ENCODE data around the gene PPFIBP1.

The PPFIBP1 gene

DNA sequence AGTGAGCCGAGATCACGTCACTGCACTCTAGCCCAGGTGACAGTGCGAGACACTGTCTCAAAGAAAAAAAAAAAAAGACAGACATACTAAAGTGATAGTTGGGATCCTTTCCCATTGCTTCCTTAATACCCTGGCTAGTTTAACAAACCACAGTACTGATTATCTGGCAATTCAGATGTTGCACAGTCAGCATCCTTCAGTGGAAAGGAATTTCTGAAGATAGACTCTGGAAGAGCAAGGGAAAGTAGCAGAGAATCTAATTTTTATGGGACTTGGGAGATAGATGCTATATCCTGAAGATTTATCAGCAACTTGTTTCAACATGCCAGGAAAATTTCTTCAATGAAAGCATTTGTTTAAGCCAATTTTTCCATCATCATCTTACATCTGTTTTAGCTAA, 6.5 kb upstream of the PPFIBP1 start:
- DNase-seq (ENCODE audit: extremely low read depth, low read depth): no peak
- TF ChIP-seq, protein P1, sequence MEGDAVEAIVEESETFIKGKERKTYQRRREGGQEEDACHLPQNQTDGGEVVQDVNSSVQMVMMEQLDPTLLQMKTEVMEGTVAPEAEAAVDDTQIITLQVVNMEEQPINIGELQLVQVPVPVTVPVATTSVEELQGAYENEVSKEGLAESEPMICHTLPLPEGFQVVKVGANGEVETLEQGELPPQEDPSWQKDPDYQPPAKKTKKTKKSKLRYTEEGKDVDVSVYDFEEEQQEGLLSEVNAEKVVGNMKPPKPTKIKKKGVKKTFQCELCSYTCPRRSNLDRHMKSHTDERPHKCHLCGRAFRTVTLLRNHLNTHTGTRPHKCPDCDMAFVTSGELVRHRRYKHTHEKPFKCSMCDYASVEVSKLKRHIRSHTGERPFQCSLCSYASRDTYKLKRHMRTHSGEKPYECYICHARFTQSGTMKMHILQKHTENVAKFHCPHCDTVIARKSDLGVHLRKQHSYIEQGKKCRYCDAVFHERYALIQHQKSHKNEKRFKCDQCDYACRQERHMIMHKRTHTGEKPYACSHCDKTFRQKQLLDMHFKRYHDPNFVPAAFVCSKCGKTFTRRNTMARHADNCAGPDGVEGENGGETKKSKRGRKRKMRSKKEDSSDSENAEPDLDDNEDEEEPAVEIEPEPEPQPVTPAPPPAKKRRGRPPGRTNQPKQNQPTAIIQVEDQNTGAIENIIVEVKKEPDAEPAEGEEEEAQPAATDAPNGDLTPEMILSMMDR (IDR thresholded peaks at IDR 0.05; ENCODE audit: low read depth, low read length, missing control alignments): no peak
- H3K4me3 ChIP-seq (replicated peaks; ENCODE audit: low read depth, low read length): no peak overlapping the region

DNA sequence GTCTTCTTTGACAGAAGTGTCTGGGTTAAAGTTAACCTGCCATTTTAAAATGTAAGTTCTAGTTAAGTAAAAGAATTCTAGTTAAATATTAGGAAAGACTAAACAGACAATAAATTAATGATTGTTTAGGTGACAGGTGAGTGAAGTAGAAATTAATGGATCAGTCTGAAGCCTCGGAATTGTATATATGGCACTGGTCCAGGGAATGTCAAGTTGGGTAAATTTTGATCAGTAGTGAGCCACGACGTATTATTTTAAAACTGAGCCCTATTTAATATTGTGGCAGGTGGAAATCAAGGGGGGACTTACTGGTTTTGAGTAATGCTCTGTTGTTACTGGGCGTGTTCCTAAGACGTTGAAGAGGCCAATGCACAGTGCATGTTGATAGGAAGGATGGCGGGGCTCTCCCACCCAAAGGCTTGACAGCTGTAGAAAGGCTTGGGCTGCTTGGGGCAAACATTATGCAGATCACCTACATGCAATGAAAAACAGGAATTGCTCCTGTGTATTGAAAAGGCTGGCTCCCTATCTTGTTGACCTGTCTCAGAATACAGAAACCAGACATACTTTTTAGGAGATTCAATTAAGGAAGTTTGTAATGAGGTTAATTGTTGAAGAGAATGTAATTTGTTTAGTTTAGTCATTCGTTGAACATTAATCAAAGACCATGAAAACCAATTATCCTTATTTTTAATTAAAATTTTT, 5.9 kb upstream of the PPFIBP1 start:
- no peak overlapping the region for H3K4me3 ChIP-seq (replicated peaks; ENCODE audit: low read depth, low read length)
- TF ChIP-seq, protein P1 (IDR thresholded peaks at IDR 0.05; ENCODE audit: low read depth, low read length, missing control alignments): no peak
- DNase-seq (ENCODE audit: extremely low read depth, low read depth): no peak

DNA sequence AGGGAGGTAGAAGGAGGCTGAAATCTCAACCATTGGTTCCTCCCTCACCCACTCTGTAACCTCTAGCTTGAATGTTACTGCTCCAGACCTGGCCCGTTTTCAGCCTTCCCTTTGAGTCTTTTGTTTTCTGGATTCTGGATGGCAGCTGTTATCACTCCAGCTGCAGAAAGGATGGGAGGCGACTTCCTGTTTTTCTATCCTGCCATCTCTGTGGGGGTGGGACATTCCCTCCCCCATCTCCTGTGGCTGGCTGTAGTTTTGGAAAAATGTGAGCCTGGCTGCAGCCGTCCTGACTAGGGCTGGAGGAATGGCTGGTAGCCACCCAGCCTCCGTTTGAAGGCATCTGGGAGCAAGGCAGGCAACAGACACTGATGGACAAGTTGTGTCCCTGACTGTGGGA, 2.9 kb upstream of the PPFIBP1 start:
- DNase-seq (ENCODE audit: extremely low read depth, low read depth): no peak
- TF ChIP-seq, protein P1 (IDR thresholded peaks at IDR 0.05; ENCODE audit: low read depth, low read length, missing control alignments): no peak
- no peak overlapping the region for H3K4me3 ChIP-seq (replicated peaks; ENCODE audit: low read depth, low read length)

DNA sequence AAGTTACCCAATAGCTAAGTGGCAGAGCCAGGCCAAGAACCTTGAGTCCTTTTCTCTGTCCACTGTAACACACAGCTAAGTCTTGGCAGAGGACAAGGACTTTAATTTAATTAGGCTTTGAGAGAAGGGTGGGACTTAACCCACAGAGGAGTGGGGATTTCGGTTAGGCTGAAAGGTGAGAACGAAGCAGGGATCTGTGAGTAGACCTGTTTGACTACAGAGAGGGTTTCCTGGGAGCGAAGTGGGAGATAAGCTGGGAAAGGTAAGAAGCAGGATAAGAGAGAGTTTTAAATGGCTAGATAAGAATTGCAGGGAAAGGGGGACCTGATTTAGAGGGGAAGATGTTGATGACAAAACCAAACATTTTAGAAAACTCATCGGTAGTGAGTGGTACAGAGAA, 2.0 kb upstream of the PPFIBP1 start:
- H3K4me3 ChIP-seq (replicated peaks; ENCODE audit: low read depth, low read length): no peak overlapping the region
- TF ChIP-seq, protein P1 (IDR thresholded peaks at IDR 0.05; ENCODE audit: low read depth, low read length, missing control alignments): no peak
- no peak for DNase-seq (ENCODE audit: extremely low read depth, low read depth)

DNA sequence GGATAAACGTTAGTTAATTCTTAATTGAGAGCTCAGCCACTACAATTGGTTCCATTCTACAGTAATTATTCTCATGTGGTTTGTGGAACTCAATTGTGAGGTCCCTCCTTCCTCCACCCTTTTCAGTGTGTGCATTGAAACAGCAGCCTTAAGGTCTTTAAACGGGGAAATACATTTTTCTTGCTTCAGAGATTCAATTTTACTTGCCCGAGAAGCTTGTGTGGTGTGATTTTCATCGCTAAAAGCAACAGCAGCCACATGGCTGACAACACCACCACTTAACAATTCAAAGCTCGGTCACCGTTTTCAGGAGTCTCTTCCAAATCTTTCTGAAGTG, 733 bp upstream of the PPFIBP1 start:
- no peak for DNase-seq (ENCODE audit: extremely low read depth, low read depth)
- H3K4me3 ChIP-seq (replicated peaks; ENCODE audit: low read depth, low read length): peak overlapping the region; percentile 69
- TF ChIP-seq, protein P1 (IDR thresholded peaks at IDR 0.05; ENCODE audit: low read depth, low read length, missing control alignments): no peak

DNA sequence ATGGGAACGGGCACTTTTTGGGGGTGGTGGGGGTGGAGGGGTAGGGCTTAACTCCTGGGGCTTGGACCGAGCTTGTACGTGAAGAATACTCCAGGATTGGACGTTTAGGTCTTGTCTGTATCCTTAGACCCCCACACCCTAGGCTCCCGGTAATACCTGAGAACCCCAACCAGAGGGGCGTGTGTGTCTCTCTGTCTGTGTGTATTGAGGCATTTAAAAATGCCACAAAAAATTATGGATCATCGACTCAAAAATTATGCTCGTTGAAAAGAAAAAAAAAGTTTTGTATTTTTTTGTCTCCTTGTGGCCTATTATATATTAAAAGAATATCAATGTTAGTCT, 459 bp downstream of the PPFIBP1 start:
- TF ChIP-seq, protein P1 (IDR thresholded peaks at IDR 0.05; ENCODE audit: low read depth, low read length, missing control alignments): no peak
- no peak for DNase-seq (ENCODE audit: extremely low read depth, low read depth)
- H3K4me3 ChIP-seq (replicated peaks; ENCODE audit: low read depth, low read length): peak overlapping the region; percentile 69

Data from HFF-Myc (cell line).